NCI-H82 treated with DMSO at 0.1 percent for 48 hours (cell line): Measurements from ENCODE around the gene GPR4.

ENCODE experiments used
- DNase-seq: peaks from one replicate; lab custom pipeline; 2025; ENCODE audit not compliant: unreplicated experiment; lab: John Stamatoyannopoulos, UW

Gene GPR4

GRCh38 chr19:45556835-45557234 lies 45.2 kb downstream of the GPR4 start:
- DNase-seq, result no peak

- DNase-seq, result no peak
Measured at GRCh38 chr19:45554481-45554880, 47.5 kb downstream of the GPR4 start.

- no peak for DNase-seq
Measured at GRCh38 chr19:45553464-45553863, 48.5 kb downstream of the GPR4 start.

- DNase-seq, result no peak
Measured at GRCh38 chr19:45547965-45548609, 53.9 kb downstream of the GPR4 start.

GRCh38 chr19:45547211-45547770 lies 54.7 kb downstream of the GPR4 start:
- no peak for DNase-seq

- DNase-seq, result no peak
Measured at GRCh38 chr19:45542234-45542668, 59.8 kb downstream of the GPR4 start.
